Keratinocyte (primary cell): ENCODE results near the gene BCAS3.

Experiments used
- CTCF ChIP-seq, 3 experiments: IDR thresholded peaks in 1 of 3; conservative IDR thresholded peaks in 1 of 3; optimal IDR thresholded peaks in 1 of 3; 2 replicates in 2 of 3; 3 replicates in 1 of 3; pipeline versions ENCODE3 to v1.5.1; 2011; ENCODE audit warnings: low read length in 3 of 3, mild to moderate bottlenecking in 3 of 3, moderate library complexity in 2 of 3, control low read depth in 1 of 3, inconsistent platforms in 1 of 3; ENCODE audit not compliant: insufficient read depth in 2 of 3; ENCODE audit errors: extremely low read depth in 1 of 3
- EZH2 ChIP-seq: IDR thresholded peaks from one replicate; pipeline ENCODE4 v1.6.1; 2012; ENCODE audit warnings: inconsistent platforms, mild to moderate bottlenecking, low read length, moderate library complexity

DNA sequence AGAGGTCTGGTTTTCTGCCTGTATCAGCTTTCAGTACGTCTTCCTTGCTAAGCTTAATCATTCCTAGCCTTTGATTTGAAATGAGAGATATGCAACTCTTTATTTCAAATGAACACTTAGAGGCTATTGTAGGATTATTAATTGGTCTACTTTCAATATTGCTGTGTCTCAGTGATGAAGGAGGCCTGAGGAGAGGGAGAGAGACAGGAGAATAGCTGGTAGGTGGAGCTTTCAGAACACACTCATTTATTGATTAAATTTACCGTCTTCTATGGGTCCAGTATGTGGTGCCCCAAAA lies 187.0 kb downstream of the BCAS3 start:
- TF ChIP-seq CTCF (optimal IDR thresholded peaks at IDR 0.05 in 1 of 3, IDR thresholded peaks at IDR 0.05 in 1 of 3, conservative IDR thresholded peaks at IDR 0.05 in 1 of 3; ENCODE audit: extremely low read depth in 1 of 3, insufficient read depth in 2 of 3, low read length in 3 of 3): no peak
- no peak for TF ChIP-seq EZH2
